ENCODE results near the gene MADD. TPM values are rescaled to one million over a fixed set of nuclear protein-coding genes. Genes with fewer than 3 reads are reported as not detected.
"Not testable (repeated sequence)": the region's sequence is repeated elsewhere in the genome, so short reads cannot be mapped to it uniquely, and the experiment has no call there.

The MADD gene
- total RNA-seq, 1 donor from 2014 or later, result 23.8 TPM

- DNase-seq (ENCODE audit: low read depth), result no peak
Measured at GRCh38 chr11:47318166-47318565, 48.2 kb downstream of the MADD start.

GRCh38 chr11:47324520-47324919, 54.6 kb downstream of the MADD start:
- no peak for DNase-seq (ENCODE audit: low read depth)

- DNase-seq (ENCODE audit: low read depth), result no peak
Measured at GRCh38 chr11:47325271-47326041, 55.5 kb downstream of the MADD start.

GRCh38 chr11:47326198-47326597, 56.3 kb downstream of the MADD start:
- no peak for DNase-seq (ENCODE audit: low read depth)

GRCh38 chr11:47327025-47327424, 57.1 kb downstream of the MADD start:
- no peak for DNase-seq (ENCODE audit: low read depth)

GRCh38 chr11:47327949-47328348, 58.0 kb downstream of the MADD start:
- no peak for DNase-seq (ENCODE audit: low read depth)

- no peak for DNase-seq (ENCODE audit: low read depth)
Measured at GRCh38 chr11:47328449-47329390, 58.8 kb downstream of the MADD start.

- no peak for DNase-seq (ENCODE audit: low read depth)
Measured at GRCh38 chr11:47329431-47329986, 59.6 kb downstream of the MADD start.

- peak; percentile 28 for DNase-seq (ENCODE audit: low read depth)
Measured at GRCh38 chr11:47329987-47330931, 60.3 kb downstream of the MADD start.

- no peak for DNase-seq (ENCODE audit: low read depth)
Measured at GRCh38 chr11:47331454-47332302, 61.7 kb downstream of the MADD start.

- DNase-seq (ENCODE audit: low read depth), result no peak
Measured at GRCh38 chr11:47332303-47332711, 62.4 kb downstream of the MADD start.

- DNase-seq (ENCODE audit: low read depth), result no peak
Measured at GRCh38 chr11:47332791-47333525, 63.0 kb downstream of the MADD start.

- DNase-seq (ENCODE audit: low read depth), result no peak
Measured at GRCh38 chr11:47333526-47333845, 63.6 kb downstream of the MADD start.

GRCh38 chr11:47333886-47334443, 64.0 kb downstream of the MADD start:
- no peak for DNase-seq (ENCODE audit: low read depth)

GRCh38 chr11:47334699-47335411, 64.9 kb downstream of the MADD start:
- not testable (repeated sequence) for DNase-seq (ENCODE audit: low read depth)

- no peak for DNase-seq (ENCODE audit: low read depth)
Measured at GRCh38 chr11:47335733-47336132, 65.8 kb downstream of the MADD start.

- DNase-seq (ENCODE audit: low read depth), result no peak
Measured at GRCh38 chr11:47336595-47336994, 66.7 kb downstream of the MADD start.

- DNase-seq (ENCODE audit: low read depth), result no peak
Measured at GRCh38 chr11:47337229-47337924, 67.4 kb downstream of the MADD start.
